Karpas-422 (cell line): ENCODE data around the gene PGM5. TPM values are rescaled to one million over a fixed set of nuclear protein-coding genes. Genes with fewer than 3 reads are reported as not detected.

Source experiments
- DNase-seq: peaks from one replicate; pipeline ENCODE4 v3.0.0-alpha.2; 2015
- H2AFZ ChIP-seq: fragments of 200-600 bp; sonication (generic); 2 replicates; pipeline ENCODE4 v1.6.1; 2014; ENCODE audit warnings: antibody characterized with exemption, low read length, mixed read lengths
- H3K27ac ChIP-seq: fragments of 200-600 bp; sonication (generic); 2 replicates; pipeline ENCODE4 v1.5.1; 2014; ENCODE audit warnings: mild to moderate bottlenecking, low read length, moderate library complexity
- H3K27me3 ChIP-seq: fragments of 200-600 bp; sonication (generic); 2 replicates; pipeline ENCODE4 v1.6.1; 2014; ENCODE audit warnings: low read length, mixed read lengths
- H3K36me3 ChIP-seq: fragments of 200-600 bp; sonication (generic); 2 replicates; pipeline ENCODE4 v1.6.1; 2014; ENCODE audit warnings: low read length, mixed read lengths; ENCODE audit not compliant: insufficient read depth
- H3K4me1 ChIP-seq: fragments of 200-600 bp; sonication (generic); 2 replicates; pipeline ENCODE4 v1.6.1; 2014; ENCODE audit warnings: mild to moderate bottlenecking, low read length, mixed read lengths
- H3K4me2 ChIP-seq: fragments of 200-600 bp; sonication (generic); 2 replicates; pipeline ENCODE4 v1.6.1; 2014; ENCODE audit warnings: low read length, low read depth, mild to moderate bottlenecking; ENCODE audit not compliant: poor library complexity, severe bottlenecking
- H3K4me3 ChIP-seq: fragments of 200-600 bp; sonication (generic); 2 replicates; pipeline ENCODE4 v1.5.1; 2014; ENCODE audit warnings: mild to moderate bottlenecking, antibody characterized with exemption, low read length, mixed read lengths
- H3K79me2 ChIP-seq: fragments of 200-600 bp; sonication (generic); 2 replicates; pipeline ENCODE4 v1.6.1; 2014; ENCODE audit warnings: mild to moderate bottlenecking, low read length, mixed read lengths
- H3K9ac ChIP-seq: fragments of 200-600 bp; sonication (generic); 2 replicates; pipeline ENCODE4 v1.6.0; 2014; ENCODE audit warnings: low read length
- H3K9me2 ChIP-seq: fragments of 200-600 bp; sonication (generic), shearing (Covaris generic); replicated peaks from 2 replicates; pipeline ENCODE4 v1.6.0; 2014; ENCODE audit warnings: mild to moderate bottlenecking, low read length, moderate library complexity; ENCODE audit not compliant: insufficient read depth
- H3K9me3 ChIP-seq: fragments of 300-700, 200-600 bp; sonication (generic); 2 replicates; pipeline ENCODE4 v1.6.1; 2014; ENCODE audit warnings: low read length, mixed read lengths
- H4K20me1 ChIP-seq: fragments of 200-600 bp; sonication (generic); 2 replicates; pipeline ENCODE4 v1.6.1; 2014; ENCODE audit warnings: mild to moderate bottlenecking, antibody characterized with exemption, low read length, low read depth; ENCODE audit not compliant: insufficient read depth
- total RNA-seq: library from RNA; depleted of rRNA; stranded (reverse); fragments of >200 nt; shearing (Covaris generic); gene quantifications from 2 replicates; pipeline ENCODE4 v1.2.3, GENCODE V29; 2014; ENCODE audit warnings: low replicate concordance

Gene PGM5
- total RNA-seq, 1 experiment from 2014 or later: 0.11 TPM

- no peak overlapping the region for H3K4me2 ChIP-seq
- H3K9me3 ChIP-seq: no peaks in the 10 kb centered on the region
- H3K4me1 ChIP-seq: no peaks in the 10 kb centered on the region
- H3K9me2 ChIP-seq: no peaks in the 10 kb centered on the region
- no peak overlapping the region for H3K9ac ChIP-seq
- no peak for DNase-seq
- H4K20me1 ChIP-seq: no peaks in the 10 kb centered on the region
- H3K79me2 ChIP-seq: no peaks in the 10 kb centered on the region
- no peak overlapping the region for H3K4me3 ChIP-seq
- no peak overlapping the region for H3K27ac ChIP-seq
- H2AFZ ChIP-seq: no peak overlapping the region
- no peaks in the 10 kb centered on the region for H3K27me3 ChIP-seq
- H3K36me3 ChIP-seq: no peaks in the 10 kb centered on the region
These were observed 202.1 kb downstream of the PGM5 start for GRCh38 chr9:68558545-68558944.

- H3K27me3 ChIP-seq: no peaks in the 10 kb centered on the region
- no peak overlapping the region for H3K27ac ChIP-seq
- H3K9ac ChIP-seq: no peak overlapping the region
- no peak overlapping the region for H3K4me2 ChIP-seq
- H4K20me1 ChIP-seq: no peaks in the 10 kb centered on the region
- H2AFZ ChIP-seq: no peak overlapping the region
- no peak overlapping the region for H3K4me3 ChIP-seq
- H3K79me2 ChIP-seq: no peaks in the 10 kb centered on the region
- no peaks in the 10 kb centered on the region for H3K9me2 ChIP-seq
- no peaks in the 10 kb centered on the region for H3K36me3 ChIP-seq
- no peaks in the 10 kb centered on the region for H3K4me1 ChIP-seq
- no peaks in the 10 kb centered on the region for H3K9me3 ChIP-seq
- peak; percentile 87 for DNase-seq
These were observed 203.8 kb downstream of the PGM5 start for GRCh38 chr9:68560071-68560844.

- Histone ChIP-seq H2AFZ (no peak overlapping the region), H3K27me3 (no peaks in the 10 kb centered on the region), H3K9me2 (no peaks in the 10 kb centered on the region), H3K4me2 (no peak overlapping the region), H4K20me1 (no peaks in the 10 kb centered on the region), H3K9ac (no peak overlapping the region), H3K4me1 (no peaks in the 10 kb centered on the region), H3K79me2 (no peaks in the 10 kb centered on the region), H3K9me3 (no peaks in the 10 kb centered on the region), H3K27ac (no peak overlapping the region), H3K36me3 (no peaks in the 10 kb centered on the region), H3K4me3 (no peak overlapping the region)
- DNase-seq: no peak
These were observed 206.1 kb downstream of the PGM5 start for GRCh38 chr9:68562461-68562860.

GRCh38 chr9:68567565-68567964, 211.2 kb downstream of the PGM5 start:
- H3K4me3 ChIP-seq: no peak overlapping the region
- H3K79me2 ChIP-seq: no peaks in the 10 kb centered on the region
- no peaks in the 10 kb centered on the region for H3K9me2 ChIP-seq
- no peak overlapping the region for H3K27ac ChIP-seq
- no peak overlapping the region for H3K9ac ChIP-seq
- H2AFZ ChIP-seq: no peak overlapping the region
- no peaks in the 10 kb centered on the region for H4K20me1 ChIP-seq
- no peaks in the 10 kb centered on the region for H3K27me3 ChIP-seq
- H3K36me3 ChIP-seq: no peaks in the 10 kb centered on the region
- H3K4me2 ChIP-seq: no peak overlapping the region
- no peak for DNase-seq
- H3K4me1 ChIP-seq: no peaks in the 10 kb centered on the region
- no peaks in the 10 kb centered on the region for H3K9me3 ChIP-seq

- Histone ChIP-seq H3K79me2 (no peaks in the 10 kb centered on the region), H3K4me2 (no peak overlapping the region), H3K27me3 (no peaks in the 10 kb centered on the region), H3K4me1 (peaks cover 26% of the 10 kb centered on the region), H3K36me3 (no peaks in the 10 kb centered on the region), H4K20me1 (no peaks in the 10 kb centered on the region), H2AFZ (no peak overlapping the region), H3K4me3 (no peak overlapping the region), H3K27ac (no peak overlapping the region), H3K9me3 (no peaks in the 10 kb centered on the region), H3K9me2 (no peaks in the 10 kb centered on the region), H3K9ac (no peak overlapping the region)
- DNase-seq: no peak
These were observed 217.7 kb downstream of the PGM5 start for GRCh38 chr9:68574150-68574549.

GRCh38 chr9:68575817-68576216, 219.4 kb downstream of the PGM5 start:
- H3K79me2 ChIP-seq: no peaks in the 10 kb centered on the region
- peaks cover 26% of the 10 kb centered on the region for H3K4me1 ChIP-seq
- H2AFZ ChIP-seq: no peak overlapping the region
- H3K9ac ChIP-seq: no peak overlapping the region
- no peaks in the 10 kb centered on the region for H3K36me3 ChIP-seq
- DNase-seq: no peak
- H3K9me3 ChIP-seq: no peaks in the 10 kb centered on the region
- H3K27ac ChIP-seq: no peak overlapping the region
- H3K4me2 ChIP-seq: no peak overlapping the region
- no peaks in the 10 kb centered on the region for H4K20me1 ChIP-seq
- no peak overlapping the region for H3K4me3 ChIP-seq
- no peaks in the 10 kb centered on the region for H3K27me3 ChIP-seq
- no peaks in the 10 kb centered on the region for H3K9me2 ChIP-seq

GRCh38 chr9:68577774-68578591, 221.6 kb downstream of the PGM5 start:
- no peaks in the 10 kb centered on the region for H3K9me3 ChIP-seq
- no peak overlapping the region for H2AFZ ChIP-seq
- peaks cover 26% of the 10 kb centered on the region for H3K4me1 ChIP-seq
- H3K4me2 ChIP-seq: peak overlapping the region; percentile 48
- no peaks in the 10 kb centered on the region for H3K9me2 ChIP-seq
- H4K20me1 ChIP-seq: no peaks in the 10 kb centered on the region
- no peak overlapping the region for H3K9ac ChIP-seq
- H3K79me2 ChIP-seq: no peaks in the 10 kb centered on the region
- DNase-seq: peak; percentile 82
- peak overlapping the region; percentile 51 for H3K27ac ChIP-seq
- no peaks in the 10 kb centered on the region for H3K27me3 ChIP-seq
- no peaks in the 10 kb centered on the region for H3K36me3 ChIP-seq
- peak overlapping the region; percentile 8; the same call in 1 of the 2 replicates for H3K4me3 ChIP-seq
